ENCODE results near the gene PDK3.

DNA sequence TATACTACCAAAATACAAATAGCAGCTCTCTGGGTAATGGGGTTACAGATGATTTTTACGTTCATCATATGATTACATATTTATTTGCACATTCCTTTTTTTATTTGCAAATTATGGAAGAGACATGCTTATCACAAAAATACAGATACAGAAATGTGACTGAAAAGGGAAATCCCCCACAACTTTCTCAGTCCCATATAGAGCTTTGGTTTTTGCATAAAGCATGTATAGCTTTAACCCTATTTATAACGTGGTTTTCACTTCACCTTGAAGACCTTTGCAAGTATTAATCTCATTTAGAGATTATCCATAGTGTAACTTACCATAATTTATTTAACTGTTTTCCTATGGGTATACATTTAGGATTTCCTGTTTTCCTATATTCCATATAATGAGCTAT is 55.4 kb downstream of the PDK3 start:
- TF ChIP-seq, protein P1, sequence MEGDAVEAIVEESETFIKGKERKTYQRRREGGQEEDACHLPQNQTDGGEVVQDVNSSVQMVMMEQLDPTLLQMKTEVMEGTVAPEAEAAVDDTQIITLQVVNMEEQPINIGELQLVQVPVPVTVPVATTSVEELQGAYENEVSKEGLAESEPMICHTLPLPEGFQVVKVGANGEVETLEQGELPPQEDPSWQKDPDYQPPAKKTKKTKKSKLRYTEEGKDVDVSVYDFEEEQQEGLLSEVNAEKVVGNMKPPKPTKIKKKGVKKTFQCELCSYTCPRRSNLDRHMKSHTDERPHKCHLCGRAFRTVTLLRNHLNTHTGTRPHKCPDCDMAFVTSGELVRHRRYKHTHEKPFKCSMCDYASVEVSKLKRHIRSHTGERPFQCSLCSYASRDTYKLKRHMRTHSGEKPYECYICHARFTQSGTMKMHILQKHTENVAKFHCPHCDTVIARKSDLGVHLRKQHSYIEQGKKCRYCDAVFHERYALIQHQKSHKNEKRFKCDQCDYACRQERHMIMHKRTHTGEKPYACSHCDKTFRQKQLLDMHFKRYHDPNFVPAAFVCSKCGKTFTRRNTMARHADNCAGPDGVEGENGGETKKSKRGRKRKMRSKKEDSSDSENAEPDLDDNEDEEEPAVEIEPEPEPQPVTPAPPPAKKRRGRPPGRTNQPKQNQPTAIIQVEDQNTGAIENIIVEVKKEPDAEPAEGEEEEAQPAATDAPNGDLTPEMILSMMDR (IDR thresholded peaks at IDR 0.05): no peak
- TF ChIP-seq POLR2A (IDR thresholded peaks at IDR 0.05) (no peak), POLR2AphosphoS5 (IDR thresholded peaks at IDR 0.05) (no peak), EP300 (IDR thresholded peaks at IDR 0.05) (no peak)

All from suprapubic skin (tissue), 4 donors.